Testis (tissue), 2 donors: Measurements from ENCODE around the gene MRPS6.

Experiments
- CTCF ChIP-seq, 3 experiments: fragments of 450-650 bp in 2 of 3; fragments of 200-600 bp in 1 of 3; sonication (generic) in 1 of 3; IDR thresholded peaks; one replicate each; pipeline ENCODE4 v1.5.1; 2016 to 2019; ENCODE audit warnings: antibody characterized with exemption in 3 of 3, mild to moderate bottlenecking in 2 of 3, moderate library complexity in 1 of 3
- POLR2A ChIP-seq: fragments of 450-650 bp; IDR thresholded peaks from one replicate; pipeline ENCODE4 v1.6.1; 2017; ENCODE audit warnings: antibody characterized with exemption, mild to moderate bottlenecking, moderate library complexity

DNA sequence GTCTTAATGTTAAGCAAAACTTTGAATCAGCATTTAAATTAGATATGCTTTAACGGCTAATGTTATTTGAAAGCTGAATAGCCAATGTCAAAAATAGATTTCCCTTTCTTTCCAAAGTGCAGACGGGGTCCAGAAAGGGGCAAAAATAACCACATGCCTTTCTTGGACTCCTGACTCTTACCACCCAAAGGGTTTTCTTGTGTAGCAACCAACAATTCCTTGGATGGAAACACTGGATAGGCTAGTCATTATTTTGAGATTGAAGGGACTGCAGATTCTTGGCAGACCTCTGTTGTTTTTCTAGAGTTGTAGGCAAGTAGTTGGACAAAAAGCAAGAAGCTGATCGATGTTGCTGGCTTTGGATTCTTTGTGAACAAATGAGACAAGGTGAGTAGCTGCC is 107.0 kb downstream of the MRPS6 start:
- TF ChIP-seq CTCF (IDR thresholded peaks at IDR 0.05) (no peak), POLR2A (no peak)
